Ascending aorta (tissue), 2 donors: ENCODE data around the gene ZRSR2. TPM values are rescaled to one million over a fixed set of nuclear protein-coding genes. Genes with fewer than 3 reads are reported as not detected.
A peak's percentile ranks its signal among the peaks of the same experiment; 100 is the strongest.

ENCODE experiments used
- DNase-seq, 2 donors: peaks; one replicate each; pipeline ENCODE4 v3.0.0-alpha.2; 2019; ENCODE audit warnings: low spot score in 2 of 2
- H3K27ac ChIP-seq, 2 donors: fragments of 200-600 bp; sonication (generic); one replicate each; pipeline ENCODE4 v1.5.1; 2016 to 2017; ENCODE audit warnings: mild to moderate bottlenecking in 1 of 2
- H3K27me3 ChIP-seq: fragments of 200-600 bp; sonication (generic); one replicate; pipeline ENCODE4 v1.5.1; 2017
- H3K36me3 ChIP-seq, 2 donors: fragments of 200-600 bp; sonication (generic); one replicate each; pipeline ENCODE4 v1.5.1; 2016
- H3K4me1 ChIP-seq, 2 donors: fragments of 200-600 bp; sonication (generic); one replicate each; pipeline ENCODE4 v1.5.1; 2016 to 2017; ENCODE audit warnings: mild to moderate bottlenecking in 1 of 2
- H3K4me3 ChIP-seq, 2 donors: fragments of 200-600 bp; sonication (generic); one replicate each; pipeline ENCODE4 v1.5.1; 2016 to 2017; ENCODE audit warnings: mild to moderate bottlenecking in 1 of 2
- H3K9me3 ChIP-seq, 2 donors: fragments of 200-600 bp; sonication (generic); one replicate each; pipeline ENCODE4 v1.5.1; 2016
- CTCF ChIP-seq, 3 experiments: fragments of 200-600 bp in 2 of 3; fragments of 450-650 bp in 1 of 3; sonication (generic) in 2 of 3; IDR thresholded peaks; one replicate each; pipeline ENCODE4 v1.5.1; 2016 to 2019; ENCODE audit warnings: antibody characterized with exemption in 3 of 3, mild to moderate bottlenecking in 1 of 3, moderate library complexity in 1 of 3
- intact Hi-C: fragments of 100-400 bp; cut with DNase I; formaldehyde crosslinking; loops from one replicate; pipeline ENCODE4 v1.15.1; 2023
- total RNA-seq: library from RNA; depleted of rRNA; stranded (reverse); fragments of >200 nt; gene quantifications from one replicate; pipeline ENCODE4 v1.1.0, GENCODE V29; 2016

ZRSR2 gene
- total RNA-seq, 1 donor from 2014 or later = 0.64 TPM

GRCh38 chrX:15785176-15785750, 5.0 kb upstream of the ZRSR2 start:
- no peak overlapping the region for H3K27ac ChIP-seq
- H3K36me3 ChIP-seq = peaks cover 21 to 30% of the 10 kb centered on the region in 2 donors
- no peaks in the 10 kb centered on the region for H3K9me3 ChIP-seq
- no peaks in the 10 kb centered on the region for H3K27me3 ChIP-seq
- no peak overlapping the region for H3K4me3 ChIP-seq
- no peak for TF ChIP-seq CTCF (IDR thresholded peaks at IDR 0.05)
- no peak for DNase-seq
- intact Hi-C loops = no loop called here
- peaks cover 0 to 3% of the 10 kb centered on the region in 2 donors for H3K4me1 ChIP-seq

GRCh38 chrX:15786915-15787314, 3.4 kb upstream of the ZRSR2 start:
- Histone ChIP-seq H3K36me3 (peaks cover 11 to 17% of the 10 kb centered on the region in 2 donors), H3K27me3 (no peaks in the 10 kb centered on the region), H3K9me3 (no peaks in the 10 kb centered on the region), H3K4me3 (no peak overlapping the region), H3K27ac (no peak overlapping the region), H3K4me1 (peaks cover 2 to 9% of the 10 kb centered on the region in 2 donors)
- TF ChIP-seq CTCF (IDR thresholded peaks at IDR 0.05) = no peak
- intact Hi-C loops = no loop called here
- no peak for DNase-seq

DNA sequence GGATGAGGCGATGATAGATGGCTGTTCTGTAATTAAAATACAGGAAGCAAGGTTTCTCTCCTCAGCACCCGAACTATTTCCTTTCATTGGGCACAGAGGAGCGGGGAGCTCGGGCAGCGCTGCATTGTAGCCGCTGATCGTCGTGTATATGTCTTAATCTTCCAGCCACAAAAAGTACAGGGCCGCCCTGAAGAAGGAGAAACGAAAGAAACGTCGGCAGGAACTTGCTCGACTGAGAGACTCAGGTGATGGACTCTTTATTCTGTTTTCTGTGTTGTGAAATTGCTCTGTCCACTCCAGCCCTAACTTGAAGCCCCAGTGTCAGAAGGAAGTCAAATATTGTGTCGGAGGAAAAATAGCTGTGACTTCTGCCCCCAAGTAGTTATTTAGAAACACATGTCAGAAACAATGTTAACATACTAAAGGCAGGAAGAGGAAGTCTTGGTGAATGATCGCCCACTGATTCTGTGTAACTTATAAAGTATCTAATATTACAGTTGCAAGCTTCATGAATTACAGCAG, 546 bp downstream of the ZRSR2 start:
- intact Hi-C loops = loop anchor here (1.0 to 2.0 kb wide), 4 partner anchors 40 to 116 kb away; no protein-coding TSS in a partner anchor
- DNase-seq = no peak
- peak overlapping the region; percentile 85 for H3K27ac ChIP-seq
- H3K27me3 ChIP-seq = no peaks in the 10 kb centered on the region
- no peak for TF ChIP-seq CTCF (IDR thresholded peaks at IDR 0.05)
- H3K4me3 ChIP-seq = peak overlapping the region; percentile 80 to 90
- peaks cover 4 to 8% of the 10 kb centered on the region in 2 donors for H3K36me3 ChIP-seq
- peaks cover 4 to 12% of the 10 kb centered on the region in 2 donors for H3K4me1 ChIP-seq
- no peaks in the 10 kb centered on the region for H3K9me3 ChIP-seq

GRCh38 chrX:15797707-15798106, 7.4 kb downstream of the ZRSR2 start:
- Histone ChIP-seq H3K27ac (no peak overlapping the region), H3K27me3 (no peaks in the 10 kb centered on the region), H3K36me3 (peaks cover 15 to 16% of the 10 kb centered on the region in 2 donors), H3K4me3 (no peak overlapping the region), H3K4me1 (no peaks in the 10 kb centered on the region), H3K9me3 (no peaks in the 10 kb centered on the region)
- TF ChIP-seq CTCF (IDR thresholded peaks at IDR 0.05) = no peak
- no peak for DNase-seq
- intact Hi-C loops = no loop called here

GRCh38 chrX:15804563-15804962, 14.3 kb downstream of the ZRSR2 start:
- no peak overlapping the region for H3K27ac ChIP-seq
- peaks cover 50 to 55% of the 10 kb centered on the region in 2 donors for H3K36me3 ChIP-seq
- intact Hi-C loops = no loop called here
- no peak overlapping the region for H3K4me3 ChIP-seq
- H3K9me3 ChIP-seq = no peaks in the 10 kb centered on the region
- no peak for TF ChIP-seq CTCF (IDR thresholded peaks at IDR 0.05)
- no peaks in the 10 kb centered on the region for H3K27me3 ChIP-seq
- DNase-seq = no peak
- H3K4me1 ChIP-seq = no peaks in the 10 kb centered on the region
